Suprapubic skin (tissue), 4 donors: Measurements from ENCODE around the gene DNAAF1. TPM values are rescaled to one million over a fixed set of nuclear protein-coding genes. Genes with fewer than 3 reads are reported as not detected.
"Not testable (repeated sequence)": the region's sequence is repeated elsewhere in the genome, so short reads cannot be mapped to it uniquely, and the experiment has no call there.

Source experiments
- DNase-seq, 2 donors: peaks; one replicate each; pipeline ENCODE4 v3.0.0-alpha.2; 2019; ENCODE audit warnings: low spot score in 2 of 2
- H3K27ac ChIP-seq: fragments of 200-600 bp; sonication (generic); one replicate; pipeline ENCODE4 v1.5.1; 2019
- H3K27me3 ChIP-seq: fragments of 200-600 bp; sonication (generic); one replicate; pipeline ENCODE4 v1.5.1; 2019
- H3K36me3 ChIP-seq: fragments of 200-600 bp; sonication (generic); one replicate; pipeline ENCODE4 v1.5.1; 2019
- H3K4me1 ChIP-seq: fragments of 200-600 bp; sonication (generic); one replicate; pipeline ENCODE4 v1.5.1; 2019
- H3K4me3 ChIP-seq: fragments of 200-600 bp; sonication (generic); one replicate; pipeline ENCODE4 v1.5.1; 2019; ENCODE audit warnings: mild to moderate bottlenecking
- H3K9me3 ChIP-seq: fragments of 200-600 bp; sonication (generic); one replicate; pipeline ENCODE4 v1.5.1; 2019
- EP300 ChIP-seq: sonication (generic); formaldehyde crosslinking; IDR thresholded peaks from one replicate; pipeline ENCODE4 v1.6.1; 2017; ENCODE audit warnings: antibody characterized with exemption
- POLR2A ChIP-seq, 2 donors: fragments of 450-650 bp; IDR thresholded peaks; one replicate each; pipeline ENCODE4 v1.6.1; 2017; ENCODE audit warnings: antibody characterized with exemption in 2 of 2, mild to moderate bottlenecking in 2 of 2, moderate library complexity in 2 of 2
- POLR2AphosphoS5 ChIP-seq, 3 donors: sonication (generic); formaldehyde crosslinking; IDR thresholded peaks; one replicate each; pipeline ENCODE4 v1.6.1; 2017; ENCODE audit warnings: antibody characterized with exemption in 3 of 3
- WGBS: methylation state at CpG from one replicate; pipeline ENCODE4 v1.1.5; 2018; 5-methylcytosine and 5-hydroxymethylcytosine counted together
- total RNA-seq, 4 donors: library from RNA; depleted of rRNA; stranded (reverse); fragments of >200 nt; gene quantifications; one replicate each; pipeline ENCODE4 v1.1.0, GENCODE V29; 2016
- TF ChIP-seq, protein P1 (sequence below), 2 donors: fragments of 200-600 bp in 1 of 2; fragments of 450-650 bp in 1 of 2; sonication (generic) in 1 of 2; IDR thresholded peaks; one replicate each; pipeline ENCODE4 v1.5.1; 2016 to 2019; ENCODE audit warnings: antibody characterized with exemption in 2 of 2, mild to moderate bottlenecking in 1 of 2, moderate library complexity in 1 of 2

The DNAAF1 gene
- total RNA-seq, 4 donors from 2014 or later = 0.72 to 0.89 TPM; not detected in 2

DNA sequence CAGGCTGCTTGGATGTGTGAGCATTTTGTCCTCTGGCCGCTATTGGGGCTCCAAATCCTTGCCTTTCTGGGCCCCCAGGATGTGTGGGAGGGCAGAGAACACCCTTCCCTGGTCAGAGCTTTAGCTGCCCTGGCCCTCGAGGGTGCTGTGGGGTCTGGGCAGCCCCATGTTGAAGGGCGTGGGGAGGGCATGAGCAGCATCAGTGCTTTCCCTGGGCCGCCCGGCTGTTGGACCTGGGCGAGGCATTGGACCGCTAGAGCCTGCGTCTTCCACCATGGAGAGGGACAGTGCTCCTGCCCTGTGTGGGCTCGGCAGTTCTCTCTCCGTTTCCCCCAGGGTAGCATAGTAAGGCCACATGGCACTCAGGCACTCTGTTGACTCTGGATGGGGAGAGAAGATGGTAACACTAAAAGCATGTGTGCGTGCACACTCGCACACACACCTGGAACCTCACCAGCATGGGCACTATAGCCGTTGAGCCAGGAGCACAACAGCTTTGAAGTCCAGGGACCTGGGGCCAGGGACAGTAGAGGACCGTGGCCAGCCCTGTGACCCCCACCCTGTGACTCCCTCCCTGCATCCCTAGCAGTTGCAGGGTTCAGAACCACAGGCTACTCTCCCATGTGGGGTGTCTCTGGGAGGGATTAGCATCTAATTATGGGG lies 52.5 kb downstream of the DNAAF1 start:
- no peaks in the 10 kb centered on the region for H3K27me3 ChIP-seq
- DNase-seq = no peak
- TF ChIP-seq POLR2AphosphoS5 (IDR thresholded peaks at IDR 0.05) = no peak
- TF ChIP-seq, protein P1, sequence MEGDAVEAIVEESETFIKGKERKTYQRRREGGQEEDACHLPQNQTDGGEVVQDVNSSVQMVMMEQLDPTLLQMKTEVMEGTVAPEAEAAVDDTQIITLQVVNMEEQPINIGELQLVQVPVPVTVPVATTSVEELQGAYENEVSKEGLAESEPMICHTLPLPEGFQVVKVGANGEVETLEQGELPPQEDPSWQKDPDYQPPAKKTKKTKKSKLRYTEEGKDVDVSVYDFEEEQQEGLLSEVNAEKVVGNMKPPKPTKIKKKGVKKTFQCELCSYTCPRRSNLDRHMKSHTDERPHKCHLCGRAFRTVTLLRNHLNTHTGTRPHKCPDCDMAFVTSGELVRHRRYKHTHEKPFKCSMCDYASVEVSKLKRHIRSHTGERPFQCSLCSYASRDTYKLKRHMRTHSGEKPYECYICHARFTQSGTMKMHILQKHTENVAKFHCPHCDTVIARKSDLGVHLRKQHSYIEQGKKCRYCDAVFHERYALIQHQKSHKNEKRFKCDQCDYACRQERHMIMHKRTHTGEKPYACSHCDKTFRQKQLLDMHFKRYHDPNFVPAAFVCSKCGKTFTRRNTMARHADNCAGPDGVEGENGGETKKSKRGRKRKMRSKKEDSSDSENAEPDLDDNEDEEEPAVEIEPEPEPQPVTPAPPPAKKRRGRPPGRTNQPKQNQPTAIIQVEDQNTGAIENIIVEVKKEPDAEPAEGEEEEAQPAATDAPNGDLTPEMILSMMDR (IDR thresholded peaks at IDR 0.05) = no peak
- no peak for TF ChIP-seq POLR2A (IDR thresholded peaks at IDR 0.05)
- no peak for TF ChIP-seq EP300
- peaks cover 42% of the 10 kb centered on the region for H3K4me1 ChIP-seq
- 87% methylated on average over 12 of the region's 14 CpGs for WGBS
- H3K27ac ChIP-seq = peak overlapping the region; percentile 69
- no peaks in the 10 kb centered on the region for H3K9me3 ChIP-seq
- H3K4me3 ChIP-seq = no peak overlapping the region
- no peaks in the 10 kb centered on the region for H3K36me3 ChIP-seq

DNA sequence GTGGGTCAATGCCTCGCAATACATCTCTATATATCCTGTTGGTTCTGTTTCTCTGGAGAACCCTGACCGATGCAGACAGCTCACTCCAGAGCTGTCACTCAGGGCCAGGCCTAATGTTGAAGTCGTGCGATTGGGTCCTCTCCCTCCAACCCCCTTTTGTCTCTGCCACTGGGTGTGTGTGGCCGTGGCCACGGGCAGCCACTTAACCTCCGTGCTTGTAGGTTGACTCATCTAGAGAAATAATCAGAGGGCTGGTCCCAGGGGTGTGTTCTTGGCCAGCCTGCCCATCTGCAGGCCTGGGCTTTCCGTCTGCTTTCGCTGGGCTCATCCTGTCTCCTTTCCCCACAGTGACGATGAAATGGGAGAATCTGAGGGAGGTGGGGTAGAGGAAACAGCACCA lies 53.3 kb downstream of the DNAAF1 start:
- 38% methylated on average over 10 of the region's 10 CpGs for WGBS

DNA sequence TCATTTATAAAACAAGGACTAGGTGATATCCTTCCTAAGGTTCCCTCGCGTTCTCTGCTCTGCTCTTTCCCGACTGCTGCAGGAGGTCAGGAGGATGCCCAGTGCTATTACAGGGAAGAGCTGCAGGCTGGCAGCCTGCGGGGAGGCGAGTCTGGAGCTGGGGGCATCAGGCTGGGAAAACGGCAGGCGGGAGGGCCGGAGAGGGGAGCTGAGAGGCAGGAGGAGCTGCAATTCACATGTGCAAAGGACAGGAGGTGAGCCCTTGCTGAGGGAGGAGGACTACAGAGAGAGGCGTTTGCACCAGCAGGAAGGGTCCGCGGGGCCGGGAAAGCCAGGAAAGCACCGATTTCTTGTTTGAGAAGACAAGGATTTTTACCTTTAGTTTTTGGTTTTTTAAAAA lies 54.0 kb downstream of the DNAAF1 start:
- no peak overlapping the region for H3K27ac ChIP-seq
- no peaks in the 10 kb centered on the region for H3K27me3 ChIP-seq
- DNase-seq = no peak
- TF ChIP-seq EP300 (no peak), POLR2AphosphoS5 (IDR thresholded peaks at IDR 0.05) (no peak), POLR2A (IDR thresholded peaks at IDR 0.05) (no peak)
- TF ChIP-seq, protein P1 (IDR thresholded peaks at IDR 0.05) = no peak
- H3K9me3 ChIP-seq = no peaks in the 10 kb centered on the region
- H3K36me3 ChIP-seq = no peaks in the 10 kb centered on the region
- peaks cover 42% of the 10 kb centered on the region for H3K4me1 ChIP-seq
- no peak overlapping the region for H3K4me3 ChIP-seq
- 71% methylated on average over 13 of the region's 13 CpGs for WGBS

More for the DNA sequence above, 53.3 kb downstream of the DNAAF1 start:
- Histone ChIP-seq H3K27me3 (no peaks in the 10 kb centered on the region), H3K27ac (no peak overlapping the region), H3K4me1 (peaks cover 42% of the 10 kb centered on the region), H3K36me3 (no peaks in the 10 kb centered on the region), H3K9me3 (no peaks in the 10 kb centered on the region), H3K4me3 (no peak overlapping the region)
- TF ChIP-seq EP300 (no peak), POLR2AphosphoS5 (IDR thresholded peaks at IDR 0.05) (no peak), POLR2A (IDR thresholded peaks at IDR 0.05) (no peak)
- TF ChIP-seq, protein P1 (IDR thresholded peaks at IDR 0.05) = no peak
- no peak for DNase-seq

- TF ChIP-seq, protein P1 (IDR thresholded peaks at IDR 0.05) = no peak
- TF ChIP-seq EP300 (peak; percentile 55), POLR2A (IDR thresholded peaks at IDR 0.05) (no peak), POLR2AphosphoS5 (IDR thresholded peaks at IDR 0.05) (peak in 1 of 3 donors; percentile 39)
- H3K27me3 ChIP-seq = no peaks in the 10 kb centered on the region
- WGBS = 55% methylated on average over 8 of the region's 10 CpGs
- H3K4me3 ChIP-seq = no peak overlapping the region
- no peaks in the 10 kb centered on the region for H3K9me3 ChIP-seq
- H3K27ac ChIP-seq = no peak overlapping the region
- DNase-seq = no peak
- peaks cover 36% of the 10 kb centered on the region for H3K4me1 ChIP-seq
- no peaks in the 10 kb centered on the region for H3K36me3 ChIP-seq
Observed at GRCh38 chr16:84199861-84200260, 54.8 kb downstream of the DNAAF1 start.

DNA sequence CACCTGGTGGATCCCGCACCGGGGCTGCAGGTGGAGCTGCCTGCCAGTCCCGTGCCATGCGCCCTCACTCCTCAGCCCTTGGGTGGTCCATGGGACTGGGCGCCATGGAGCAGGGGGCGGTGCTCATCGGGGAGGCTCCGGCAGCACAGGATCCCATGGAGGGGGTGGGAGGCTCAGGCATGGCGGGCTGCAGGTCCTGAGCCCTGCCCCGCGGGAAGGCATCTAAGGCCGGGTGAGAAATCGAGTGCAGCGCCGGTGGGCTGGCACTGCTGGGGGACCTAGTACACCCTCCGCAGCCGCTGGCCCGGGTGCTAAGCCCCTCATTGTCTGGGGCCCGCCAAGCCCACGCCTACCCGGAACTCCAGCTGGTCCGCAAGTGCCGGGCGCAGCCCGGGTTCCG lies 59.4 kb downstream of the DNAAF1 start:
- DNase-seq = not testable (repeated sequence)
- no CpG with 5 or more reads among the region's 26 CpGs for WGBS

DNA sequence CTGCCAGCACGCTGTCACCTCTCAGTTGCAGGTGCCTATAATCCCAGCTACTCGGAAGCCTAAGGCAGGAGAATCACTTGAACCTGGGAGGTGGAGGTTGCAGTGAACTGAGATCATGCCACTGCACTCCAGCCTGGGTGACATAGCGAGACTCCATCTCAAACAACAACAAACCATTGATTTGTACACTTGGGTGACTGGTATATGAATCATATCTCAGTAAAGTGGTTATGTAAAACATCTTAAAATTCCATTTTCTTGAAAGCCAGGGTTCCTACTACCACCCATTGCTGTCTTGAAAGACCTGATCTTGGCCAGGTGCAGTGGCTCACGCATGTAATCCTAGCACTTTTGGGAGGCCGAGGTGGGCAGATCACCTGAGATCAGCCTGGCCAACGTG lies 60.0 kb downstream of the DNAAF1 start:
- WGBS = 92% methylated on average over 6 of the region's 6 CpGs
- H3K27ac ChIP-seq, H3K36me3 ChIP-seq, H3K9me3 ChIP-seq, H3K4me1 ChIP-seq, H3K27me3 ChIP-seq, DNase-seq, H3K4me3 ChIP-seq: not testable (repeated sequence)

More for the DNA sequence above, 59.4 kb downstream of the DNAAF1 start:
- H3K4me1 ChIP-seq, H3K36me3 ChIP-seq, H3K4me3 ChIP-seq, H3K27me3 ChIP-seq, H3K27ac ChIP-seq, H3K9me3 ChIP-seq: not testable (repeated sequence)
